SK-N-SH (cell line): Measurements from ENCODE around the gene WBP1.

Experiments
- MAX ChIP-seq: IDR thresholded peaks from 2 replicates; pipeline ENCODE4 v1.4.0; 2012; ENCODE audit warnings: low read depth
- NRF1 ChIP-seq: IDR thresholded peaks from 2 replicates; pipeline ENCODE4 v1.6.1; 2012; ENCODE audit warnings: low read depth, mild to moderate bottlenecking, low read length
- POLR2AphosphoS5 ChIP-seq: IDR thresholded peaks from 2 replicates; pipeline ENCODE4 v1.6.1; 2012; ENCODE audit warnings: low read depth, low read length
- RAD21 ChIP-seq: IDR thresholded peaks from 2 replicates; pipeline ENCODE4 v1.6.1; 2012; ENCODE audit warnings: mild to moderate bottlenecking, low read length
- RCOR1 ChIP-seq: fragments of 150-350 bp; IDR thresholded peaks from 2 replicates; pipeline ENCODE4 v1.6.1; 2017; ENCODE audit warnings: antibody characterized with exemption, low read length
- TF ChIP-seq, protein P1 (sequence below): fragments of 200-600 bp; sonication (generic); IDR thresholded peaks from 2 replicates; pipeline ENCODE4 v1.6.1; 2017; ENCODE audit warnings: antibody characterized with exemption, mild to moderate bottlenecking, moderate library complexity

DNA sequence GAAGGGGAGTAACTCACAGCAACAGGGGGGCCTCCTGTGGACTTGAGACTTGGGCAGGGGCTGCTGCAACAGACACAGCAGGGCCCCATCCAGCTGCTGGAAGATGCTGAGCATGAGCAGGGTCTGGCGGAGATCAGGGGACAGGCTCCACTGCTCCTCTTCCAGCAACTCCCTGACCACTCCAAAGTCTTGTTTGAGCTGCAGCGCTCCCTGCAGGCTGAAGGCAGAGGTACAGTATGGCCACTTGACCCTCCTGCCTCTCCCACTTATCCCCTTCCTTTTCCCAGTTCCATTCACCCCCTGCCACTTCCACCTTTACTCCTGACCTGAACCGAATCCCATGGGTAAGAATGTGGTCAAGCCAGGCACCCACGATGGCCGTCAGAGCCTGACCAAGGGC is 16.7 kb downstream of the WBP1 start:
- TF ChIP-seq, protein P1, sequence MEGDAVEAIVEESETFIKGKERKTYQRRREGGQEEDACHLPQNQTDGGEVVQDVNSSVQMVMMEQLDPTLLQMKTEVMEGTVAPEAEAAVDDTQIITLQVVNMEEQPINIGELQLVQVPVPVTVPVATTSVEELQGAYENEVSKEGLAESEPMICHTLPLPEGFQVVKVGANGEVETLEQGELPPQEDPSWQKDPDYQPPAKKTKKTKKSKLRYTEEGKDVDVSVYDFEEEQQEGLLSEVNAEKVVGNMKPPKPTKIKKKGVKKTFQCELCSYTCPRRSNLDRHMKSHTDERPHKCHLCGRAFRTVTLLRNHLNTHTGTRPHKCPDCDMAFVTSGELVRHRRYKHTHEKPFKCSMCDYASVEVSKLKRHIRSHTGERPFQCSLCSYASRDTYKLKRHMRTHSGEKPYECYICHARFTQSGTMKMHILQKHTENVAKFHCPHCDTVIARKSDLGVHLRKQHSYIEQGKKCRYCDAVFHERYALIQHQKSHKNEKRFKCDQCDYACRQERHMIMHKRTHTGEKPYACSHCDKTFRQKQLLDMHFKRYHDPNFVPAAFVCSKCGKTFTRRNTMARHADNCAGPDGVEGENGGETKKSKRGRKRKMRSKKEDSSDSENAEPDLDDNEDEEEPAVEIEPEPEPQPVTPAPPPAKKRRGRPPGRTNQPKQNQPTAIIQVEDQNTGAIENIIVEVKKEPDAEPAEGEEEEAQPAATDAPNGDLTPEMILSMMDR, result peak; percentile 45
- TF ChIP-seq NRF1, result no peak
- no peak for TF ChIP-seq RCOR1
- TF ChIP-seq POLR2AphosphoS5, result no peak
- TF ChIP-seq RAD21, result peak; percentile 15; the same call in 1 of the 2 replicates
- no peak for TF ChIP-seq MAX
